Thymus (tissue), 11 donors: ENCODE results near the gene OSTF1. TPM values are rescaled to one million over a fixed set of nuclear protein-coding genes. Genes with fewer than 3 reads are reported as not detected.

Experiments used
- DNase-seq, 9 donors: peaks; one replicate each; pipeline ENCODE4 v3.0.0-alpha.2; 2013; ENCODE audit warnings: low spot score in 9 of 9, low read depth in 6 of 9, missing footprints in 1 of 9
- H3K27ac ChIP-seq, 2 donors: one replicate each; pipeline ENCODE4 v1.5.1; 2013; ENCODE audit warnings: control low read depth in 1 of 2, low read depth in 1 of 2, low read length in 1 of 2, mild to moderate bottlenecking in 1 of 2, moderate library complexity in 1 of 2
- H3K27me3 ChIP-seq, 2 donors: one replicate each; pipeline ENCODE4 v1.5.1; 2013; ENCODE audit warnings: low read length in 1 of 2; ENCODE audit not compliant: control insufficient read depth in 2 of 2, insufficient read depth in 1 of 2
- H3K36me3 ChIP-seq, 2 donors: one replicate each; pipeline ENCODE4 v1.5.1; 2013; ENCODE audit warnings: low read length in 1 of 2, mild to moderate bottlenecking in 1 of 2, moderate library complexity in 1 of 2; ENCODE audit not compliant: control insufficient read depth in 2 of 2, insufficient read depth in 2 of 2
- H3K4me1 ChIP-seq, 2 donors: one replicate each; pipeline ENCODE4 v1.5.1; 2013; ENCODE audit warnings: low read length in 2 of 2; ENCODE audit not compliant: control insufficient read depth in 2 of 2, insufficient read depth in 2 of 2
- H3K4me3 ChIP-seq, 2 donors: one replicate each; pipeline ENCODE4 v1.5.1; 2013; ENCODE audit warnings: low read length in 2 of 2, control low read depth in 1 of 2, mild to moderate bottlenecking in 1 of 2
- H3K9me3 ChIP-seq, 2 donors: one replicate each; pipeline ENCODE4 v1.5.1; 2013; ENCODE audit warnings: low read length in 1 of 2, mild to moderate bottlenecking in 1 of 2; ENCODE audit not compliant: control insufficient read depth in 2 of 2, insufficient read depth in 1 of 2
- whole genome bisulfite sequencing: extraction: QIAGEN DNeasy Blood & Tissue Kit; methylation state at CpG from one replicate; pipeline ENCODE4 v1.1.7; 2013; 5-methylcytosine and 5-hydroxymethylcytosine counted together
- polyA plus RNA-seq: library from polyadenylated mRNA; stranded (reverse); fragments of 200-250 nt; gene quantifications from one replicate; pipeline ENCODE4 v1.2.3, GENCODE V29; 2013
- total RNA-seq: library from RNA; stranded (reverse); fragments of 120-200 nt; gene quantifications from one replicate; pipeline ENCODE4 v1.2.4, GENCODE V29; 2013
- donor health status: healthy.

The OSTF1 gene
- total and polyA plus RNA-seq, 2 donors: 54.8 to 80.5 TPM

DNA sequence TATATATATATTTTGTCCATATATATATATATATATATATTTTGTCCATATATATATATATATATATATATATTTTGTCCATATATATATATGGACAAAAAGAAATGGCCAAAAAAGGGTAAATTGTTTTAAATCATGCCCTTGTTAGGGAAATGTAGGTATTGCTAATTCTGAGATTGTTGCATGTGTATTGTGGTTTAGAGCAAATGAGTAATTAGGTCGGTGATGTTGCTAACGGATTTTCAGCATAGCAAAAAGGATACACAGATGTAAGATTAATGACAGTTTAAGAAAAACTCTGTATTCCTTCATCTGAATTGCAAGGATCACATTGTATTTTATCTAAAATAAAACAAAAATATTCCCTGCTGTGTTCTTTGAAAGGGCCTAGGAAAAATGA lies 40.2 kb downstream of the OSTF1 start:
- no peak for DNase-seq
- Histone ChIP-seq H3K4me3 (no peak overlapping the region), H3K36me3 (peaks cover 10 to 31% of the 10 kb centered on the region in 2 donors), H3K9me3 (no peaks in the 10 kb centered on the region), H3K4me1 (no peaks in the 10 kb centered on the region), H3K27ac (no peak overlapping the region), H3K27me3 (no peaks in the 10 kb centered on the region)
- WGBS: 97% methylated on average over 2 of the region's 2 CpGs

DNA sequence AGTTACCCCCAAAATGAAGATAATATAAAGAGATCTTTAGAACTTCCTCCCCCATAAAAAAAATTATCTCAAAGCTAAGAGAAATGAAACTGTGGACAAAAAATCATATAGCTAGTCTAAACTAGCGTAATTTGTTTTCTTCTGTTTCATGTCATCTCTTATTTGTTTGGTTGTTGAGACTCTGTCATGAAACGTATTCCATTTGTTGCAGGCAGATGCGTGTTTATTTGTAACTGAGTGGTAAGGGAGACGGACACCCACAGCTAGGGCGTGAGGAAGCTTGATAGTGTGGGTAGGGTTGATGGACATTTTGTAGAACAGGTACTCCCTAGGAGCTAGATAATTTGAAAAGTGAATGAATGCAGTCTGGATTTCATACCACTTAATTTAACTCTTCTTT lies 41.9 kb downstream of the OSTF1 start:
- 98% methylated on average over 5 of the region's 5 CpGs for WGBS
- no peak for DNase-seq
- Histone ChIP-seq H3K4me3 (no peak overlapping the region), H3K27ac (no peak overlapping the region), H3K36me3 (peaks cover 13 to 38% of the 10 kb centered on the region in 2 donors), H3K4me1 (no peaks in the 10 kb centered on the region), H3K9me3 (no peaks in the 10 kb centered on the region), H3K27me3 (no peaks in the 10 kb centered on the region)

DNA sequence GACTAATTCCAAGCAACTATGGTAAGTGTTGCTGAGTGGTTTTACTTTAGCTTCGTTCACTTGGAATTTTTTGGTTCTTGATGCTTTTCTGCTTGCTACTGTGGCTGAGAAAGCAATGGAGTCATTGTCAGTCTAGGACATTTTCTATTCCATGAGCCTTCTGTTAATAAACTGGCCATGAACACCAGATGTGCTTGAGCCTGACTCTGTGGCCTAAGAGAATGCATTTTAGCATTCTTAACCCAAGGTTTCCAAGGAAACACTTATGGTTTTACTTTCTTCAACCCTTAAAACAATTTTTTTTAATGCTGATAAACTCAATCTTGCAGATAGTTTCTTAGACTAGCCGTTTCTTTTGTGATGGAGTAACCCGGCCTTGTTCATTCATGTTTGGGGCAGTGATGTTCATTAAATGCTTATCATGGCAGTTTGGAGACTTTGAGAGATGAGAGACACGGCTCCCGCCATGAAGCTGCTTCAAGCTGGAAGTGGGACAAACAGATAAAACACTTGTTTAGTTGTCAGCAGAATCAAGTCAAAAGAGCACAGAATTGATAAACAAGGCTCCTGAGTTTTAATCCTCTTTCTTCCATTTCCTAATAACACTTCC lies 42.4 kb downstream of the OSTF1 start:
- H3K36me3 ChIP-seq: peaks cover 16 to 41% of the 10 kb centered on the region in 2 donors

GRCh38 chr9:75131700-75132099 lies 43.4 kb downstream of the OSTF1 start:
- DNase-seq: no peak
- 96% methylated on average over 3 of the region's 3 CpGs for WGBS
- Histone ChIP-seq H3K9me3 (no peaks in the 10 kb centered on the region), H3K27ac (no peak overlapping the region), H3K4me1 (no peaks in the 10 kb centered on the region), H3K36me3 (peaks cover 18 to 46% of the 10 kb centered on the region in 2 donors), H3K27me3 (no peaks in the 10 kb centered on the region), H3K4me3 (no peak overlapping the region)

More for the DNA sequence above, 42.4 kb downstream of the OSTF1 start:
- no peak overlapping the region for H3K27ac ChIP-seq
- DNase-seq: no peak
- H3K9me3 ChIP-seq: no peaks in the 10 kb centered on the region
- H3K27me3 ChIP-seq: no peaks in the 10 kb centered on the region
- H3K4me3 ChIP-seq: no peak overlapping the region
- no peaks in the 10 kb centered on the region for H3K4me1 ChIP-seq
- WGBS: 75% methylated on average over 5 of the region's 5 CpGs

- no peak for DNase-seq
- no peaks in the 10 kb centered on the region for H3K27me3 ChIP-seq
- no peaks in the 10 kb centered on the region for H3K4me1 ChIP-seq
- peaks cover 18 to 51% of the 10 kb centered on the region in 2 donors for H3K36me3 ChIP-seq
- H3K9me3 ChIP-seq: no peaks in the 10 kb centered on the region
- H3K4me3 ChIP-seq: no peak overlapping the region
- WGBS: 96% methylated on average over 4 of the region's 4 CpGs
- no peak overlapping the region for H3K27ac ChIP-seq
Observed at GRCh38 chr9:75132244-75132643, 43.9 kb downstream of the OSTF1 start.

DNA sequence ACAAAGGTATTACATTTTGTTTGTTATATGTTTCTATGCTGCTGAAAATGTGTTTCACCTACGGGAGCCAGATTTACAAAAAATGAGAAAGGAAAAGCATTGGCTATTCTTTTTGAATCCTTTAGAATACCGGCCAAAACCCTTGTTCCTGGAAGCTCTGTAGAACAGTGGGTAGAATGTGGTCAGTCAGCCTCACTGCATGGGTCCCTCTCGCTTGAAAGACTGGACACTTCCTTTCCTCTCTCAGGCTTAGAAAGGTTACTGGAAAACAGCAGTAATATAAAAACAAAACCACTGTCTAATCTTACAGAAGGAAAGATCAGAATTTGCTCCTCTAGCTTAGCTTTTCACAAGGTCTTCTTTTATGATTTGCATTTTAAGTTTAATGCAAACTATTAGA lies 45.1 kb downstream of the OSTF1 start:
- no peak for DNase-seq
- Histone ChIP-seq H3K4me1 (no peaks in the 10 kb centered on the region), H3K4me3 (no peak overlapping the region), H3K9me3 (no peaks in the 10 kb centered on the region), H3K27me3 (no peaks in the 10 kb centered on the region), H3K27ac (no peak overlapping the region), H3K36me3 (peaks cover 18 to 61% of the 10 kb centered on the region in 2 donors)
- 95% methylated on average over 3 of the region's 3 CpGs for WGBS

- H3K4me3 ChIP-seq: no peak overlapping the region
- H3K9me3 ChIP-seq: no peaks in the 10 kb centered on the region
- H3K27me3 ChIP-seq: no peaks in the 10 kb centered on the region
- H3K36me3 ChIP-seq: peaks cover 18 to 56% of the 10 kb centered on the region in 2 donors
- no peak for DNase-seq
- no peak overlapping the region for H3K27ac ChIP-seq
- no peaks in the 10 kb centered on the region for H3K4me1 ChIP-seq
- WGBS: 78% methylated on average over 2 of the region's 2 CpGs
Observed at GRCh38 chr9:75134495-75134894, 46.2 kb downstream of the OSTF1 start.

DNA sequence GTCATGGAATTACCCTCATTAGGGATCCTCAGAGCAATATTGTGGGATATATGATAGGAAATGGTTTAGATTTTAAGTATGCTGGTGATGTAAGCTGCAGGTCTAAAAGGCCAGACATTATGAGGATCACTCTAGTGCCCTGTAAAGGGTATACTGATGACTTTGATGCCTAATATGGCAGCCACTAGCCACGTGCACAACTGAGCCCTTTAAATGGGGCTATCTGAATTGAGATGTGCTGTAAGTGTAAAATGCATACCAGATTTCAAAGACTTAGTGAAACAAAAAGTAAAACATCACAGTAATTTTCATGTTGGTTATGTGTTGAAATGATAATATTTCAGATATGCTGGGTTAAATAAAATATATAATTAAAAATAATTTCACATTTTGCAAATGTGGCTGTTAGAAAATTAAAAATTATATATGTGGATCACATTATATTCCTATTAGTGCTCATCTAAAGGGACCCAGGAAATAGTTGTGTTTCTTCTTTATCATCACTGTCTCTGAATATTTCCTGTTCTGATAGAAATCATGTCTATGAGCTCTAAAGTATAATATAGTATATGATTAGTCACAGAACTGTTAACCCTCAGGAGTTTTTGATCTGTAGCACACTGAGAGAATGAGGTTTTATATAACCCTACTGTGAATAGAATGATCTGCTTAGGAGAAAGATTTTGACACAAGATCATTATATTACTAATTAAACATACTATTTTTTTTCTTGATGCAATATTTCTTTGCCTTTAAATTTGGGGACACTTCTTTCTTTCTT lies 50.1 kb downstream of the OSTF1 start:
- Histone ChIP-seq H3K4me3 (no peak overlapping the region), H3K27ac (no peak overlapping the region), H3K36me3 (peaks cover 14 to 43% of the 10 kb centered on the region in 2 donors), H3K4me1 (peaks cover 0 to 3% of the 10 kb centered on the region in 2 donors), H3K9me3 (no peaks in the 10 kb centered on the region), H3K27me3 (no peaks in the 10 kb centered on the region)
- DNase-seq: no peak
- WGBS: 69% methylated on average over 1 of the region's 1 CpG

GRCh38 chr9:75139201-75139600 lies 50.9 kb downstream of the OSTF1 start:
- no peak overlapping the region for H3K4me3 ChIP-seq
- H3K27ac ChIP-seq: no peak overlapping the region
- H3K9me3 ChIP-seq: no peaks in the 10 kb centered on the region
- 82% methylated on average over 7 of the region's 7 CpGs for WGBS
- peaks cover 0 to 3% of the 10 kb centered on the region in 2 donors for H3K4me1 ChIP-seq
- H3K27me3 ChIP-seq: no peaks in the 10 kb centered on the region
- H3K36me3 ChIP-seq: peaks cover 16 to 44% of the 10 kb centered on the region in 2 donors
- DNase-seq: no peak
